ENCODE measurements around the gene RNF212B. TPM values are rescaled to one million over a fixed set of nuclear protein-coding genes. Genes with fewer than 3 reads are reported as not detected.

Gene RNF212B
- total and polyA plus RNA-seq, 4 donors, result 0.06 to 0.51 (median 0.17) TPM; not detected in 1

DNA sequence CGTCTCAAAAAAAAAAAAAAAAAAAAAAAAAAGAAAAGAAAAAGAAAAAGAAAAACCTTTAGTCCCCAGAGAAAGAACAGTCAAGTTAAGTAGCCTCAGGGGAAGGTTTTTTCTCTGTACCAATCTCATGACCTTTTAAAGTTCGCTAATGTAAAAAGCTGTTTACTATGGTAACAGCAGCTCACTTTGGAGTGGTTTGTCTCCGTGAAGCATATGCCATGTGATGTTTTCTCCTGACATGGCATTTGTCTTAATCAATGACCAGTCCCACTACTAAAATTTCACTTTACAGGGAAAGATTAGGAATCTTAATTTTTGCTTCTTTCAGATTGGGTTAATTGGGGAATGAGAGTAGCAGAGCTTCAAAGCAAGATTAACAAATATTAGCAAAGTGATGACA, 4.3 kb downstream of the RNF212B start:
- WGBS, result 88% methylated on average over 2 of the region's 3 CpGs
- TF ChIP-seq TAF1 (conservative IDR thresholded peaks at IDR 0.05), result no peak
- no peak for TF ChIP-seq RAD21 (IDR thresholded peaks at IDR 0.05)
- TF ChIP-seq, protein P1, sequence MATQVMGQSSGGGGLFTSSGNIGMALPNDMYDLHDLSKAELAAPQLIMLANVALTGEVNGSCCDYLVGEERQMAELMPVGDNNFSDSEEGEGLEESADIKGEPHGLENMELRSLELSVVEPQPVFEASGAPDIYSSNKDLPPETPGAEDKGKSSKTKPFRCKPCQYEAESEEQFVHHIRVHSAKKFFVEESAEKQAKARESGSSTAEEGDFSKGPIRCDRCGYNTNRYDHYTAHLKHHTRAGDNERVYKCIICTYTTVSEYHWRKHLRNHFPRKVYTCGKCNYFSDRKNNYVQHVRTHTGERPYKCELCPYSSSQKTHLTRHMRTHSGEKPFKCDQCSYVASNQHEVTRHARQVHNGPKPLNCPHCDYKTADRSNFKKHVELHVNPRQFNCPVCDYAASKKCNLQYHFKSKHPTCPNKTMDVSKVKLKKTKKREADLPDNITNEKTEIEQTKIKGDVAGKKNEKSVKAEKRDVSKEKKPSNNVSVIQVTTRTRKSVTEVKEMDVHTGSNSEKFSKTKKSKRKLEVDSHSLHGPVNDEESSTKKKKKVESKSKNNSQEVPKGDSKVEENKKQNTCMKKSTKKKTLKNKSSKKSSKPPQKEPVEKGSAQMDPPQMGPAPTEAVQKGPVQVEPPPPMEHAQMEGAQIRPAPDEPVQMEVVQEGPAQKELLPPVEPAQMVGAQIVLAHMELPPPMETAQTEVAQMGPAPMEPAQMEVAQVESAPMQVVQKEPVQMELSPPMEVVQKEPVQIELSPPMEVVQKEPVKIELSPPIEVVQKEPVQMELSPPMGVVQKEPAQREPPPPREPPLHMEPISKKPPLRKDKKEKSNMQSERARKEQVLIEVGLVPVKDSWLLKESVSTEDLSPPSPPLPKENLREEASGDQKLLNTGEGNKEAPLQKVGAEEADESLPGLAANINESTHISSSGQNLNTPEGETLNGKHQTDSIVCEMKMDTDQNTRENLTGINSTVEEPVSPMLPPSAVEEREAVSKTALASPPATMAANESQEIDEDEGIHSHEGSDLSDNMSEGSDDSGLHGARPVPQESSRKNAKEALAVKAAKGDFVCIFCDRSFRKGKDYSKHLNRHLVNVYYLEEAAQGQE (IDR thresholded peaks at IDR 0.05), result no peak
- TF ChIP-seq GABPA (IDR thresholded peaks at IDR 0.05 in 1 of 2, conservative IDR thresholded peaks at IDR 0.05 in 1 of 2), result no peak
- TF ChIP-seq, protein P2, sequence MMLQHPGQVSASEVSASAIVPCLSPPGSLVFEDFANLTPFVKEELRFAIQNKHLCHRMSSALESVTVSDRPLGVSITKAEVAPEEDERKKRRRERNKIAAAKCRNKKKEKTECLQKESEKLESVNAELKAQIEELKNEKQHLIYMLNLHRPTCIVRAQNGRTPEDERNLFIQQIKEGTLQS (IDR thresholded peaks at IDR 0.05), result no peak
- TF ChIP-seq NR2F2 (IDR thresholded peaks at IDR 0.05), result no peak
- Histone ChIP-seq H3K9ac (ENCODE audit: low read depth in 1 of 2, low read length in 2 of 2) (no peak overlapping the region), H3K27ac (ENCODE audit: low read depth in 1 of 2, low read length in 2 of 2) (no peak overlapping the region), H3K9me3 (ENCODE audit: control insufficient read depth in 4 of 4, low read length in 3 of 4) (no peaks in the 10 kb centered on the region), H3K27me3 (ENCODE audit: control insufficient read depth in 4 of 4, insufficient read depth in 4 of 4, low read length in 3 of 4) (no peaks in the 10 kb centered on the region), H3K36me3 (ENCODE audit: control insufficient read depth in 4 of 4, insufficient read depth in 3 of 4, low read depth in 1 of 4, low read length in 3 of 4) (no peaks in the 10 kb centered on the region), H3K4me3 (ENCODE audit: low read depth in 1 of 3, low read length in 3 of 3) (no peak overlapping the region), H3K4me1 (ENCODE audit: control insufficient read depth in 4 of 4, insufficient read depth in 4 of 4, low read length in 3 of 4) (peaks cover 3 to 23% (median 6%) of the 10 kb centered on the region in 4 donors)
- no peak for DNase-seq (ENCODE audit: low spot score)

DNA sequence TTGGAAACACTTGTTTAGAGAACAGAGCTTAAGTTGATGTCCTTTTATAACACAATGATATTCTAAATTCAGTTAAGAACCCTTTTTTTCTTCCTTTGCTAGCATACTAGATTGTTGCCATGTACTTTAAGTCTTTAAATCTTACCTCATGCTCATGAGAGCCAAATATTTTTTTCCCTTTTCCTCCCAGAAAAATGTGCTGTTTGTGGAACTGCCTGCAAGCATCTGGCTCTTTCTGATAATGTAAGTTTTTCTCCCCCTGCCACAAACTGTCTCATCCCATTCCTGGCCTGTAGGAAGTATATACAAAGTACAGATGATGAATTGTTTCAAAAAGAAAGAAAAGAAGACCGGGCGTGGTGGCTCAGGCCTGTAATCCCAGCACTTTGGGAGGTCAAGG, 5.3 kb downstream of the RNF212B start:
- H3K4me3 ChIP-seq (ENCODE audit: low read depth in 1 of 3, low read length in 3 of 3), result no peak overlapping the region
- no peaks in the 10 kb centered on the region for H3K27me3 ChIP-seq (ENCODE audit: control insufficient read depth in 4 of 4, insufficient read depth in 4 of 4, low read length in 3 of 4)
- TF ChIP-seq FOXA1 (IDR thresholded peaks at IDR 0.05) (no peak), FOXA2 (IDR thresholded peaks at IDR 0.05) (no peak), HNF4A (conservative IDR thresholded peaks at IDR 0.05) (no peak), RXRA (IDR thresholded peaks at IDR 0.05) (no peak), JUND (IDR thresholded peaks at IDR 0.05) (no peak), GABPA (IDR thresholded peaks at IDR 0.05 in 1 of 2, conservative IDR thresholded peaks at IDR 0.05 in 1 of 2) (no peak), NR2F2 (IDR thresholded peaks at IDR 0.05) (no peak), TAF1 (conservative IDR thresholded peaks at IDR 0.05) (no peak), HNF4G (IDR thresholded peaks at IDR 0.05) (no peak), RAD21 (IDR thresholded peaks at IDR 0.05) (no peak), YY1 (IDR thresholded peaks at IDR 0.05) (no peak), SP1 (IDR thresholded peaks at IDR 0.05) (no peak)
- TF ChIP-seq, protein P3, sequence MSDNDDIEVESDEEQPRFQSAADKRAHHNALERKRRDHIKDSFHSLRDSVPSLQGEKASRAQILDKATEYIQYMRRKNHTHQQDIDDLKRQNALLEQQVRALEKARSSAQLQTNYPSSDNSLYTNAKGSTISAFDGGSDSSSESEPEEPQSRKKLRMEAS (IDR thresholded peaks at IDR 0.05), result no peak
- TF ChIP-seq, protein P2 (IDR thresholded peaks at IDR 0.05), result no peak
- TF ChIP-seq, protein P4, sequence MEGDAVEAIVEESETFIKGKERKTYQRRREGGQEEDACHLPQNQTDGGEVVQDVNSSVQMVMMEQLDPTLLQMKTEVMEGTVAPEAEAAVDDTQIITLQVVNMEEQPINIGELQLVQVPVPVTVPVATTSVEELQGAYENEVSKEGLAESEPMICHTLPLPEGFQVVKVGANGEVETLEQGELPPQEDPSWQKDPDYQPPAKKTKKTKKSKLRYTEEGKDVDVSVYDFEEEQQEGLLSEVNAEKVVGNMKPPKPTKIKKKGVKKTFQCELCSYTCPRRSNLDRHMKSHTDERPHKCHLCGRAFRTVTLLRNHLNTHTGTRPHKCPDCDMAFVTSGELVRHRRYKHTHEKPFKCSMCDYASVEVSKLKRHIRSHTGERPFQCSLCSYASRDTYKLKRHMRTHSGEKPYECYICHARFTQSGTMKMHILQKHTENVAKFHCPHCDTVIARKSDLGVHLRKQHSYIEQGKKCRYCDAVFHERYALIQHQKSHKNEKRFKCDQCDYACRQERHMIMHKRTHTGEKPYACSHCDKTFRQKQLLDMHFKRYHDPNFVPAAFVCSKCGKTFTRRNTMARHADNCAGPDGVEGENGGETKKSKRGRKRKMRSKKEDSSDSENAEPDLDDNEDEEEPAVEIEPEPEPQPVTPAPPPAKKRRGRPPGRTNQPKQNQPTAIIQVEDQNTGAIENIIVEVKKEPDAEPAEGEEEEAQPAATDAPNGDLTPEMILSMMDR (IDR thresholded peaks at IDR 0.05; ENCODE audit: low read depth, low read length, missing input control), result no peak
- TF ChIP-seq, protein P5, sequence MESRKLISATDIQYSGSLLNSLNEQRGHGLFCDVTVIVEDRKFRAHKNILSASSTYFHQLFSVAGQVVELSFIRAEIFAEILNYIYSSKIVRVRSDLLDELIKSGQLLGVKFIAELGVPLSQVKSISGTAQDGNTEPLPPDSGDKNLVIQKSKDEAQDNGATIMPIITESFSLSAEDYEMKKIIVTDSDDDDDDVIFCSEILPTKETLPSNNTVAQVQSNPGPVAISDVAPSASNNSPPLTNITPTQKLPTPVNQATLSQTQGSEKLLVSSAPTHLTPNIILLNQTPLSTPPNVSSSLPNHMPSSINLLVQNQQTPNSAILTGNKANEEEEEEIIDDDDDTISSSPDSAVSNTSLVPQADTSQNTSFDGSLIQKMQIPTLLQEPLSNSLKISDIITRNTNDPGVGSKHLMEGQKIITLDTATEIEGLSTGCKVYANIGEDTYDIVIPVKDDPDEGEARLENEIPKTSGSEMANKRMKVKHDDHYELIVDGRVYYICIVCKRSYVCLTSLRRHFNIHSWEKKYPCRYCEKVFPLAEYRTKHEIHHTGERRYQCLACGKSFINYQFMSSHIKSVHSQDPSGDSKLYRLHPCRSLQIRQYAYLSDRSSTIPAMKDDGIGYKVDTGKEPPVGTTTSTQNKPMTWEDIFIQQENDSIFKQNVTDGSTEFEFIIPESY (IDR thresholded peaks at IDR 0.05), result no peak
- TF ChIP-seq, protein P1 (IDR thresholded peaks at IDR 0.05), result no peak
- H3K36me3 ChIP-seq (ENCODE audit: control insufficient read depth in 4 of 4, insufficient read depth in 3 of 4, low read depth in 1 of 4, low read length in 3 of 4), result no peaks in the 10 kb centered on the region
- 94% methylated on average over 2 of the region's 2 CpGs for WGBS
- no peak for DNase-seq (ENCODE audit: low spot score)
- no peaks in the 10 kb centered on the region for H3K9me3 ChIP-seq (ENCODE audit: control insufficient read depth in 4 of 4, low read length in 3 of 4)
- H3K4me1 ChIP-seq (ENCODE audit: control insufficient read depth in 4 of 4, insufficient read depth in 4 of 4, low read length in 3 of 4), result peaks cover 3 to 19% (median 6%) of the 10 kb centered on the region in 4 donors
- H3K9ac ChIP-seq (ENCODE audit: low read depth in 1 of 2, low read length in 2 of 2), result no peak overlapping the region
- no peak overlapping the region for H3K27ac ChIP-seq (ENCODE audit: low read depth in 1 of 2, low read length in 2 of 2)
